WTC11 (cell line): ENCODE measurements around the gene COL25A1.

Experiments
- CREB1 ChIP-seq: sonication (generic); formaldehyde crosslinking; IDR thresholded peaks from 2 replicates; pipeline ENCODE4 v1.8.0; 2023; ENCODE audit warnings: mild to moderate bottlenecking, missing genetic modification reagents
- CTCF ChIP-seq: fragments of 200-600 bp; IDR thresholded peaks from 2 replicates; pipeline ENCODE4 v1.8.0; 2022; ENCODE audit warnings: antibody characterized with exemption
- ESRRA ChIP-seq: sonication (generic); formaldehyde crosslinking; IDR thresholded peaks from 2 replicates; pipeline ENCODE4 v1.8.1; 2022; ENCODE audit warnings: mild to moderate bottlenecking, missing genetic modification reagents, borderline replicate concordance
- MAX ChIP-seq: sonication (generic); formaldehyde crosslinking; IDR thresholded peaks from 2 replicates; pipeline ENCODE4 v1.8.0; 2022; ENCODE audit warnings: mild to moderate bottlenecking, missing genetic modification reagents
- ZBTB43 ChIP-seq: sonication (generic); formaldehyde crosslinking; IDR thresholded peaks from 2 replicates; pipeline ENCODE4 v1.8.1; 2023; ENCODE audit warnings: mild to moderate bottlenecking, missing genetic modification reagents

GRCh38 chr4:109303140-109303496 lies 660 bp upstream of the COL25A1 start:
- TF ChIP-seq CREB1 (CRISPR knock-in tag) (no peak), ZBTB43 (CRISPR knock-in tag) (0 out of 2 replicates have a peak, but pooled peaks have one; percentile 0), ESRRA (CRISPR knock-in tag) (no peak), CTCF (no peak), MAX (CRISPR knock-in tag) (0 out of 2 replicates have a peak, but pooled peaks have one; percentile 47)
